GM12892 (cell line): ENCODE results near the gene MAB21L3.

Experiments
- POLR2A ChIP-seq: IDR thresholded peaks from 2 replicates; pipeline ENCODE4 v1.6.1; 2011; ENCODE audit warnings: low read depth, low read length, control low read depth
- POLR2AphosphoS5 ChIP-seq: IDR thresholded peaks from 2 replicates; pipeline ENCODE4 v1.6.1; 2011; ENCODE audit warnings: low read depth, low read length, control low read depth

- no peak for TF ChIP-seq POLR2A
- TF ChIP-seq POLR2AphosphoS5 = no peak
Measured at GRCh38 chr1:116182019-116182714, 71.0 kb downstream of the MAB21L3 start.
